ENCODE data around the gene ARV1. TPM values are rescaled to one million over a fixed set of nuclear protein-coding genes. Genes with fewer than 3 reads are reported as not detected.

The ARV1 gene
- total RNA-seq, 1 experiment from 2014 or later, result 8.0 TPM

- H4K91ac ChIP-seq (ENCODE audit: insufficient read length, low read depth, low read length), result no peak overlapping the region
- DNase-seq, result no peak
- peaks cover 46% of the 10 kb centered on the region; the same call in 1 of the 2 replicates for H3K27me3 ChIP-seq (ENCODE audit: insufficient read depth, low read length)
- Mint-ChIP-seq H3K9me3 (no peaks in the 10 kb centered on the region; a peak in 2 of 5 replicates), H3K4me3 (no peak overlapping the region), H3K4me1 (peaks cover 3% of the 10 kb centered on the region in 2 experiments; a peak in 3 of 4 replicates), H3K36me3 (ENCODE audit: insufficient read depth in 1 of 3, low read depth in 3 of 3) (no peaks in the 10 kb centered on the region; a peak in 1 of 7 replicates), H3K27me3 (ENCODE audit: low read depth) (peaks cover 96% of the 10 kb centered on the region), H3K27ac (no peak overlapping the region)
- no peak overlapping the region for H4K5ac ChIP-seq (ENCODE audit: insufficient read length, low read depth, low read length)
- no CpG with 5 or more reads among the region's 13 CpGs for WGBS (ENCODE audit: extremely low coverage, insufficient read length, low lambda C conversion rate)
- no peak overlapping the region for H3K9ac ChIP-seq (ENCODE audit: extremely low read depth, insufficient read length, low read length)
- H3K4me2 ChIP-seq (ENCODE audit: insufficient read depth, insufficient read length, low read length), result no peak overlapping the region
- no peak overlapping the region for H3K23ac ChIP-seq (ENCODE audit: insufficient read length, low read depth, low read length)
- no peak overlapping the region for H2AK5ac ChIP-seq (ENCODE audit: insufficient read length, low read length)
- no peak overlapping the region for H2BK12ac ChIP-seq (ENCODE audit: insufficient read length, low read depth, low read length)
- no peak overlapping the region for H3K4ac ChIP-seq (ENCODE audit: low read depth, low read length)
- no peak overlapping the region for H2BK20ac ChIP-seq (ENCODE audit: low read depth, low read length, poor library complexity, severe bottlenecking)
- no peak overlapping the region for H2BK120ac ChIP-seq (ENCODE audit: low read depth, low read length, poor library complexity, severe bottlenecking)
- no peak overlapping the region for H3K18ac ChIP-seq (ENCODE audit: insufficient read length, low read depth, low read length)
- peaks cover 12% of the 10 kb centered on the region for H3K23me2 ChIP-seq (ENCODE audit: insufficient read length, low read depth, low read length, poor library complexity, severe bottlenecking)
- no peak for TF ChIP-seq CTCF (conservative IDR thresholded peaks at IDR 0.05)
- H3K79me2 ChIP-seq (ENCODE audit: insufficient read depth, low read length), result no peaks in the 10 kb centered on the region
- H3K14ac ChIP-seq (ENCODE audit: insufficient read depth, low read length), result no peak overlapping the region
- H2AFZ ChIP-seq (ENCODE audit: low read length), result no peak overlapping the region
- no peak overlapping the region for H3T11ph ChIP-seq (ENCODE audit: low read length)
- no peaks in the 10 kb centered on the region for H3K4me1 ChIP-seq (ENCODE audit: insufficient read depth, low read length)
- no peaks in the 10 kb centered on the region for H3K79me1 ChIP-seq (ENCODE audit: insufficient read depth, low read depth, low read length, poor library complexity, severe bottlenecking)
- no peak overlapping the region for H2BK5ac ChIP-seq (ENCODE audit: insufficient read length, low read length)
- H4K20me1 ChIP-seq (ENCODE audit: control insufficient read depth, insufficient read depth, insufficient read length), result no peaks in the 10 kb centered on the region
- no peak overlapping the region for H3K27ac ChIP-seq (ENCODE audit: insufficient read length, low read depth, low read length)
- no peak overlapping the region for H2BK15ac ChIP-seq (ENCODE audit: low read depth, low read length)
- no peaks in the 10 kb centered on the region for H3K9me3 ChIP-seq (ENCODE audit: control insufficient read depth, low read depth, low read length)
- H4K8ac ChIP-seq (replicated peaks; ENCODE audit: insufficient read length, low read depth, low read length), result no peak overlapping the region
- no peak overlapping the region for H3K56ac ChIP-seq (ENCODE audit: insufficient read length, low read depth, low read length)
Observed at GRCh38 chr1:231037585-231038517, 59.0 kb downstream of the ARV1 start.
